Activated CD4-positive, alpha-beta memory T cell treated with anti-CD3 and anti-CD28 coated beads, Interleukin-2, amount 10 ng/mL, durations not matched to agents 7 days and 5 days (primary cell): ENCODE results near the gene PEX16. TPM values are rescaled to one million over a fixed set of nuclear protein-coding genes. Genes with fewer than 3 reads are reported as not detected.
"Not testable (repeated sequence)": the region's sequence is repeated elsewhere in the genome, so short reads cannot be mapped to it uniquely, and the experiment has no call there.

ENCODE experiments used
- CTCF ChIA-PET: fragments of 350-600 bp; sonication (Branson Sonifier 250); formaldehyde crosslinking; loops from one replicate; lab custom pipeline; 2021; ENCODE audit warnings: antibody characterized with exemption, inconsistent platforms; lab: Charles Lee
- POLR2A ChIA-PET: fragments of 350-600 bp; sonication (Branson Sonifier 250); formaldehyde crosslinking; loops from one replicate; lab custom pipeline; 2021; ENCODE audit warnings: antibody characterized with exemption; lab: Charles Lee
- DNase-seq: peaks from one replicate; pipeline ENCODE4 v3.0.0-alpha.2; 2020
- H3K27ac Mint-ChIP-seq: one replicate; pipeline ENCODE4 v1.8.0; 2021; ENCODE audit warnings: mild to moderate bottlenecking, mixed read lengths
- H3K27me3 Mint-ChIP-seq: one replicate; pipeline ENCODE4 v1.8.0; 2021; ENCODE audit warnings: mixed read lengths
- H3K36me3 Mint-ChIP-seq: one replicate; pipeline ENCODE4 v1.8.0; 2021; ENCODE audit warnings: low read depth, mixed read lengths
- H3K4me1 Mint-ChIP-seq: one replicate; pipeline ENCODE4 v1.8.0; 2021; ENCODE audit warnings: mixed read lengths
- H3K4me3 Mint-ChIP-seq: one replicate; pipeline ENCODE4 v1.8.0; 2021; ENCODE audit warnings: mild to moderate bottlenecking, mixed read lengths
- H3K9me3 Mint-ChIP-seq: one replicate; pipeline ENCODE4 v1.8.0; 2021; ENCODE audit warnings: mixed read lengths
- total RNA-seq, 2 experiments: library from RNA; stranded (reverse); gene quantifications; one replicate each; pipeline ENCODE4 v1.2.3, GENCODE V29; 2021

The PEX16 gene
- total RNA-seq, 2 experiments from 2014 or later = 54.1 to 55.0 TPM

GRCh38 chr11:45909594-45910475, 7.8 kb downstream of the PEX16 start:
- Mint-ChIP-seq H3K27ac (no peak overlapping the region), H3K27me3 (no peaks in the 10 kb centered on the region), H3K9me3 (no peaks in the 10 kb centered on the region), H3K36me3 (peaks cover 17% of the 10 kb centered on the region), H3K4me1 (peaks cover 6% of the 10 kb centered on the region), H3K4me3 (no peak overlapping the region)
- no peak for DNase-seq
- ChIA-PET CTCF (no interaction called here), POLR2A (interaction anchor here (2.7 kb wide), 1 partner anchor 8 kb away, joined by 12 read pairs; the partner anchor contains the start of gene PEX16)

GRCh38 chr11:45907911-45908370, 9.7 kb downstream of the PEX16 start:
- H3K36me3 Mint-ChIP-seq = peaks cover 9% of the 10 kb centered on the region
- no peak overlapping the region for H3K4me3 Mint-ChIP-seq
- ChIA-PET CTCF (no interaction called here), POLR2A (interaction anchor here (2.7 kb wide), 1 partner anchor 9 kb away, joined by 12 read pairs; the partner anchor contains the start of gene PEX16)
- no peaks in the 10 kb centered on the region for H3K27me3 Mint-ChIP-seq
- no peak overlapping the region for H3K27ac Mint-ChIP-seq
- no peaks in the 10 kb centered on the region for H3K9me3 Mint-ChIP-seq
- peaks cover 6% of the 10 kb centered on the region for H3K4me1 Mint-ChIP-seq
- DNase-seq = no peak

GRCh38 chr11:45906965-45907611, 10.6 kb downstream of the PEX16 start, which contains the start of gene FREY1:
FREY1 (minus strand) TSS chr11:45907271; CDS start chr11:45907245, 26 bp downstream.
- Mint-ChIP-seq H3K27ac (no peak within 1 kb of the TSS), H3K27me3 (no peaks in the 10 kb centered on the region), H3K36me3 (peaks cover 9% of the 10 kb centered on the region), H3K4me3 (no peak within 1 kb of the TSS), H3K4me1 (peaks cover 6% of the 10 kb centered on the region), H3K9me3 (no peaks in the 10 kb centered on the region)
- POLR2A ChIA-PET = interaction anchor here (2.7 to 3.3 kb wide), 2 partner anchors 10 to 11 kb away, joined by 12 to 13 read pairs; partner anchors contain the start of gene PEX16
- DNase-seq = no peak
- CTCF ChIA-PET = no interaction called here

GRCh38 chr11:45906096-45906682, 11.5 kb downstream of the PEX16 start:
- ChIA-PET CTCF (no interaction called here), POLR2A (interaction anchor here (3.3 kb wide), 1 partner anchor 11 kb away, joined by 13 read pairs; the partner anchor contains the start of gene PEX16)
- H3K4me1 Mint-ChIP-seq = peaks cover 6% of the 10 kb centered on the region
- no peak overlapping the region for H3K27ac Mint-ChIP-seq
- peaks cover 7% of the 10 kb centered on the region for H3K27me3 Mint-ChIP-seq
- H3K9me3 Mint-ChIP-seq = no peaks in the 10 kb centered on the region
- no peak overlapping the region for H3K4me3 Mint-ChIP-seq
- peaks cover 5% of the 10 kb centered on the region for H3K36me3 Mint-ChIP-seq
- DNase-seq = no peak

GRCh38 chr11:45905576-45905975, 12.1 kb downstream of the PEX16 start:
- H3K9me3 Mint-ChIP-seq, H3K4me1 Mint-ChIP-seq, DNase-seq, H3K27ac Mint-ChIP-seq, H3K36me3 Mint-ChIP-seq, H3K4me3 Mint-ChIP-seq, CTCF ChIA-PET: not testable (repeated sequence)
- peaks cover 13% of the 10 kb centered on the region for H3K27me3 Mint-ChIP-seq
- POLR2A ChIA-PET = interaction anchor here (0.9 to 3.3 kb wide), 2 partner anchors 10 to 12 kb away, joined by 3 to 13 read pairs; partner anchors contain the start of gene PEX16

GRCh38 chr11:45905095-45905494, 12.6 kb downstream of the PEX16 start:
- peaks cover 9% of the 10 kb centered on the region for H3K4me1 Mint-ChIP-seq
- peaks cover 16% of the 10 kb centered on the region for H3K27me3 Mint-ChIP-seq
- DNase-seq = no peak
- no peaks in the 10 kb centered on the region for H3K36me3 Mint-ChIP-seq
- H3K9me3 Mint-ChIP-seq = no peaks in the 10 kb centered on the region
- ChIA-PET CTCF (no interaction called here), POLR2A (interaction anchor here (0.9 to 3.3 kb wide), 2 partner anchors 9 to 13 kb away, joined by 3 to 13 read pairs; partner anchors contain the start of gene PEX16)
- no peak overlapping the region for H3K27ac Mint-ChIP-seq
- no peak overlapping the region for H3K4me3 Mint-ChIP-seq

- no peak for DNase-seq
- H3K27ac Mint-ChIP-seq = no peak overlapping the region
- H3K36me3 Mint-ChIP-seq = no peaks in the 10 kb centered on the region
- POLR2A ChIA-PET = interaction anchor here (3.3 kb wide), 1 partner anchor 13 kb away, joined by 13 read pairs; the partner anchor contains the start of gene PEX16
- CTCF ChIA-PET = no interaction called here
- H3K4me1 Mint-ChIP-seq = peaks cover 10% of the 10 kb centered on the region
- H3K9me3 Mint-ChIP-seq = no peaks in the 10 kb centered on the region
- no peak overlapping the region for H3K4me3 Mint-ChIP-seq
- peaks cover 16% of the 10 kb centered on the region for H3K27me3 Mint-ChIP-seq
These were observed 13.3 kb downstream of the PEX16 start for GRCh38 chr11:45904309-45904915.

GRCh38 chr11:45902452-45903380, 15.0 kb downstream of the PEX16 start:
- H3K27me3 Mint-ChIP-seq = peaks cover 26% of the 10 kb centered on the region
- POLR2A ChIA-PET = interaction anchor here (1.9 kb wide), 1 partner anchor 14 kb away, joined by 11 read pairs; the partner anchor contains the start of gene PEX16
- H3K36me3 Mint-ChIP-seq = no peaks in the 10 kb centered on the region
- DNase-seq = no peak
- H3K4me3 Mint-ChIP-seq = no peak overlapping the region
- H3K4me1 Mint-ChIP-seq = peaks cover 15% of the 10 kb centered on the region
- H3K27ac Mint-ChIP-seq = no peak overlapping the region
- CTCF ChIA-PET = no interaction called here
- H3K9me3 Mint-ChIP-seq = no peaks in the 10 kb centered on the region

- Mint-ChIP-seq H3K27me3 (peaks cover 27% of the 10 kb centered on the region), H3K9me3 (no peaks in the 10 kb centered on the region), H3K4me3 (no peak overlapping the region), H3K36me3 (no peaks in the 10 kb centered on the region), H3K4me1 (peaks cover 15% of the 10 kb centered on the region), H3K27ac (no peak overlapping the region)
- no peak for DNase-seq
- CTCF ChIA-PET = no interaction called here
- POLR2A ChIA-PET = interaction anchor here (1.9 kb wide), 1 partner anchor 15 kb away, joined by 11 read pairs; the partner anchor contains the start of gene PEX16
These were observed 16.1 kb downstream of the PEX16 start for GRCh38 chr11:45901626-45902025.

GRCh38 chr11:45900916-45901617, 16.6 kb downstream of the PEX16 start:
- no peaks in the 10 kb centered on the region for H3K36me3 Mint-ChIP-seq

More at GRCh38 chr11:45900916-45901617, 16.6 kb downstream of the PEX16 start:
- ChIA-PET POLR2A (interaction anchor here (1.9 kb wide), 1 partner anchor 16 kb away, joined by 11 read pairs; the partner anchor contains the start of gene PEX16), CTCF (no interaction called here)
- H3K9me3 Mint-ChIP-seq = no peaks in the 10 kb centered on the region
- H3K27ac Mint-ChIP-seq = no peak overlapping the region
- no peak for DNase-seq
- H3K4me1 Mint-ChIP-seq = peaks cover 12% of the 10 kb centered on the region
- H3K4me3 Mint-ChIP-seq = peak overlapping the region; percentile 48
- H3K27me3 Mint-ChIP-seq = peaks cover 27% of the 10 kb centered on the region
